Prostate gland (tissue), 2 donors: ENCODE data around the gene PAQR5. TPM values are rescaled to one million over a fixed set of nuclear protein-coding genes. Genes with fewer than 3 reads are reported as not detected.
"Not testable (repeated sequence)": the region's sequence is repeated elsewhere in the genome, so short reads cannot be mapped to it uniquely, and the experiment has no call there.

Source experiments
- DNase-seq: peaks from one replicate; pipeline ENCODE4 v3.0.0-alpha.2; 2019; ENCODE audit warnings: low spot score
- H3K27ac ChIP-seq, 2 donors: fragments of 200-600 bp; sonication (generic); 2 replicates each; pipeline ENCODE4 v1.5.1; 2017 to 2019
- H3K27me3 ChIP-seq: fragments of 200-600 bp; sonication (generic); replicated peaks from 2 replicates; pipeline ENCODE4 v1.5.1; 2019; ENCODE audit not compliant: insufficient read depth
- H3K36me3 ChIP-seq, 2 donors: fragments of 200-600 bp; sonication (generic); 1 replicate in 1 of 2; 2 replicates in 1 of 2; pipeline versions ENCODE4 v1.5.1 to v1.8.1; 2017 to 2019
- H3K4me1 ChIP-seq: fragments of 200-600 bp; sonication (generic); replicated peaks from 2 replicates; pipeline ENCODE4 v1.5.1; 2019
- H3K4me3 ChIP-seq, 2 donors: fragments of 200-600 bp; sonication (generic); 2 replicates each; pipeline ENCODE4 v1.5.1; 2017 to 2019
- H3K9me3 ChIP-seq: fragments of 200-600 bp; sonication (generic); 2 replicates; pipeline ENCODE4 v1.5.1; 2017
- CTCF ChIP-seq, 4 experiments: fragments of 200-600 bp in 2 of 4; fragments of 450-650 bp in 2 of 4; sonication (generic) in 2 of 4; IDR thresholded peaks; 1 replicate in 3 of 4; 2 replicates in 1 of 4; pipeline ENCODE4 v1.5.1; 2016 to 2019; ENCODE audit warnings: antibody characterized with exemption in 4 of 4, mild to moderate bottlenecking in 2 of 4, moderate library complexity in 2 of 4
- POLR2A ChIP-seq: fragments of 450-650 bp; IDR thresholded peaks from one replicate; pipeline ENCODE4 v1.6.1; 2016; ENCODE audit warnings: antibody characterized with exemption, mild to moderate bottlenecking
- POLR2AphosphoS5 ChIP-seq: sonication (generic); formaldehyde crosslinking; IDR thresholded peaks from one replicate; pipeline ENCODE4 v1.6.1; 2017; ENCODE audit warnings: antibody characterized with exemption
- WGBS: methylation state at CpG from one replicate; pipeline ENCODE4 v1.1.5; 2018; 5-methylcytosine and 5-hydroxymethylcytosine counted together
- intact Hi-C: fragments of 100-400 bp; cut with DNase I; formaldehyde crosslinking; loops from one replicate; pipeline ENCODE4 v1.14.2; 2022
- total RNA-seq, 2 donors: library from RNA; depleted of rRNA; stranded (reverse); fragments of >200 nt; gene quantifications; one replicate each; pipeline ENCODE4 v1.1.0, GENCODE V29; 2016

Gene PAQR5
- total RNA-seq, 2 donors from 2014 or later, result 0.17 to 1.2 TPM

GRCh38 chr15:69380100-69380725 lies 81.5 kb downstream of the PAQR5 start:
- intact Hi-C loops, result no loop called here
- no peak overlapping the region for H3K4me3 ChIP-seq
- 83% methylated on average over 9 of the region's 9 CpGs for WGBS
- H3K4me1 ChIP-seq, result no peaks in the 10 kb centered on the region
- DNase-seq, result no peak
- TF ChIP-seq CTCF (IDR thresholded peaks at IDR 0.05) (no peak), POLR2A (no peak), POLR2AphosphoS5 (no peak)
- H3K36me3 ChIP-seq, result no peaks in the 10 kb centered on the region
- no peaks in the 10 kb centered on the region for H3K9me3 ChIP-seq
- H3K27me3 ChIP-seq, result no peaks in the 10 kb centered on the region
- H3K27ac ChIP-seq, result no peak overlapping the region

GRCh38 chr15:69380726-69381105 lies 82.0 kb downstream of the PAQR5 start:
- DNase-seq, result no peak
- H3K27ac ChIP-seq, result no peak overlapping the region
- H3K4me3 ChIP-seq, result no peak overlapping the region
- H3K9me3 ChIP-seq, result no peaks in the 10 kb centered on the region
- no peaks in the 10 kb centered on the region for H3K36me3 ChIP-seq
- 96% methylated on average over 10 of the region's 10 CpGs for WGBS
- TF ChIP-seq POLR2A (no peak), CTCF (IDR thresholded peaks at IDR 0.05) (no peak), POLR2AphosphoS5 (no peak)
- H3K4me1 ChIP-seq, result no peaks in the 10 kb centered on the region
- intact Hi-C loops, result no loop called here
- no peaks in the 10 kb centered on the region for H3K27me3 ChIP-seq

- H3K36me3 ChIP-seq, H3K27ac ChIP-seq, DNase-seq, H3K27me3 ChIP-seq, intact Hi-C loops, H3K9me3 ChIP-seq, H3K4me1 ChIP-seq, H3K4me3 ChIP-seq: not testable (repeated sequence)
- 96% methylated on average over 10 of the region's 10 CpGs for WGBS
Observed at GRCh38 chr15:69382176-69382575, 83.5 kb downstream of the PAQR5 start.

- H3K4me3 ChIP-seq, H3K27ac ChIP-seq, intact Hi-C loops, H3K4me1 ChIP-seq, H3K9me3 ChIP-seq, DNase-seq, H3K36me3 ChIP-seq, H3K27me3 ChIP-seq: not testable (repeated sequence)
- WGBS, result 93% methylated on average over 15 of the region's 18 CpGs
Observed at GRCh38 chr15:69384066-69384465, 85.4 kb downstream of the PAQR5 start.

- H3K9me3 ChIP-seq, result no peaks in the 10 kb centered on the region
- DNase-seq, result no peak
- H3K4me1 ChIP-seq, result no peaks in the 10 kb centered on the region
- intact Hi-C loops, result no loop called here
- H3K4me3 ChIP-seq, result no peak overlapping the region
- H3K27me3 ChIP-seq, result no peaks in the 10 kb centered on the region
- no peak for TF ChIP-seq POLR2A
- no peak for TF ChIP-seq POLR2AphosphoS5
- TF ChIP-seq CTCF (IDR thresholded peaks at IDR 0.05), result no peak
- WGBS, result 87% methylated on average over 12 of the region's 12 CpGs
- no peak overlapping the region for H3K27ac ChIP-seq
- no peaks in the 10 kb centered on the region for H3K36me3 ChIP-seq
Observed at GRCh38 chr15:69384626-69385598, 86.2 kb downstream of the PAQR5 start.
